ENCODE measurements around the gene PTGIR.

PTGIR gene

DNA sequence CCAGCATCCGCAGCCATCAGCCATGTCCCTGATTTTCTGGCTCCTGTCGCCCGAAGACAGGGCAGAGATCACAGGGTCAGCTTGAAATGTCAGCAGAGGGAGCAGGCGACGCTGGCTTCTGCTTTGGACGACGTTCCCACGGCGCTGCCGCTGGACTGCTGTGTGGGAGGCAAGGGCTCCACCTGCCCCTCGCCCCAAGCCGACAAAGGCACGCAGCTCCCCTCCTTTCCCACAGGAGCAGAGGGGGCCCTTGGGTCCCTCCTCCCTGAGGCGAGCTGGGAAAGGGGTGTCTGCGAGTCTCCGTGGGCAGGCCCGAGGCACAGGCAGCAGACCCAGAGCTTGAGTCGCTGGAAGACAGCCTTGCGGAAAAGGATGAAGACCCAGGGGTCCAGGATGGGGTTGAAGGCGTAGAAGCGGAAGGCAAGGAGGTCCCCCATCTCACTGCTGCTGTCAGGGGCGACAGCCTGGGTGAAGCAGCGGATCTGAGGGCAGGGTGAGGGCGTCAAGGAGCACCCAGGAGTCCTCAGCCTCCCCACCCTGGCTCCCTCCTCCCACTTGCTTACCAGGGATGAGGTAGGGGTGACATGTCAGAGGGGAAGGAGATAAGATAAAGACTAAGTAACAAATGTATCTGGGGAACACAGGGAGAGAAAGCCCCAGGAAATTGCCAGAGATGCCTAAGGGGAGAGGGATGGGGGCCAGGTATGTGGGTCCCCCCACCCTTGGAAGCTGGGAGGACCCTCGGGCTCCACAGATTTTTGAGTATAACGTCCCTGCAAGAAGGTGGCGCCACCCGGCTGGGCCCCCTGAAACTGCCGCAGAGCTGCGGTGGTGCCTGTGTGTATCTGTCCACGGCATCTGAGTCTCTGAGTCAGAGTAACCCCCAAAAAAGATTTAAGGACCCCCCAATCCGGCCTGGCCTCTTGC is 3.4 kb downstream of the PTGIR start:
- Histone ChIP-seq H3K36me3 (replicated peaks) (no peaks in the 10 kb centered on the region), H3K27ac (no peak overlapping the region), H3K4me3 (ENCODE audit: low read depth, low read length) (no peak overlapping the region), H3K27me3 (replicated peaks) (no peaks in the 10 kb centered on the region)
- TF ChIP-seq, protein P1, sequence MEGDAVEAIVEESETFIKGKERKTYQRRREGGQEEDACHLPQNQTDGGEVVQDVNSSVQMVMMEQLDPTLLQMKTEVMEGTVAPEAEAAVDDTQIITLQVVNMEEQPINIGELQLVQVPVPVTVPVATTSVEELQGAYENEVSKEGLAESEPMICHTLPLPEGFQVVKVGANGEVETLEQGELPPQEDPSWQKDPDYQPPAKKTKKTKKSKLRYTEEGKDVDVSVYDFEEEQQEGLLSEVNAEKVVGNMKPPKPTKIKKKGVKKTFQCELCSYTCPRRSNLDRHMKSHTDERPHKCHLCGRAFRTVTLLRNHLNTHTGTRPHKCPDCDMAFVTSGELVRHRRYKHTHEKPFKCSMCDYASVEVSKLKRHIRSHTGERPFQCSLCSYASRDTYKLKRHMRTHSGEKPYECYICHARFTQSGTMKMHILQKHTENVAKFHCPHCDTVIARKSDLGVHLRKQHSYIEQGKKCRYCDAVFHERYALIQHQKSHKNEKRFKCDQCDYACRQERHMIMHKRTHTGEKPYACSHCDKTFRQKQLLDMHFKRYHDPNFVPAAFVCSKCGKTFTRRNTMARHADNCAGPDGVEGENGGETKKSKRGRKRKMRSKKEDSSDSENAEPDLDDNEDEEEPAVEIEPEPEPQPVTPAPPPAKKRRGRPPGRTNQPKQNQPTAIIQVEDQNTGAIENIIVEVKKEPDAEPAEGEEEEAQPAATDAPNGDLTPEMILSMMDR (IDR thresholded peaks at IDR 0.05; ENCODE audit: low read depth, low read length, missing control alignments) = peak; percentile 33
- no peak for DNase-seq
- in situ Hi-C loops (cut with HindIII; ENCODE audit: low pct_ligation_motif_present, low sequenced_read_pairs) = no loop called here

DNA sequence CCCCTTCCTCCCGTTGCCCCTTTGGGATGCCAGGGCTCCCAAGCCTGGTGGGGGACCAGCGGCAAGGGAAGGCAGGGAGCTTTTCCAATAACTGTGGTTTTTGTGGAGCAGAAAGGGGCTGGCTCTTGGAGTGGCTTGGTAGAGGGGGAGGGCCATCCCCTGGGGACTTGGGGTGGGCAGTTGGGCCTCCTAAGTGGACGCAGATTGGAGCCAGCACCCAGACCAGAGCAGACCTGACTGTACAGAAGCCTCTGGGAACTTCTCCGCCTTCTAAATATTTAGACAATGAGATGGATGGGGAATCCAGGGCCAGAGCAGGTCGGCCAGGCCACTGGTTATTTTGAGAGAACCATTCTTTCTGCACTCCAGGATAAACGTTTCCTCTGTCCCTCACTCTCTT is 4.2 kb downstream of the PTGIR start:
- Histone ChIP-seq H3K4me3 (ENCODE audit: low read depth, low read length) (no peak overlapping the region), H3K36me3 (replicated peaks) (no peaks in the 10 kb centered on the region), H3K27me3 (replicated peaks) (no peaks in the 10 kb centered on the region), H3K27ac (no peak overlapping the region)
- DNase-seq = peak; percentile 28
- TF ChIP-seq, protein P1 (IDR thresholded peaks at IDR 0.05; ENCODE audit: low read depth, low read length, missing control alignments) = no peak
- in situ Hi-C loops (cut with HindIII; ENCODE audit: low pct_ligation_motif_present, low sequenced_read_pairs) = no loop called here

DNA sequence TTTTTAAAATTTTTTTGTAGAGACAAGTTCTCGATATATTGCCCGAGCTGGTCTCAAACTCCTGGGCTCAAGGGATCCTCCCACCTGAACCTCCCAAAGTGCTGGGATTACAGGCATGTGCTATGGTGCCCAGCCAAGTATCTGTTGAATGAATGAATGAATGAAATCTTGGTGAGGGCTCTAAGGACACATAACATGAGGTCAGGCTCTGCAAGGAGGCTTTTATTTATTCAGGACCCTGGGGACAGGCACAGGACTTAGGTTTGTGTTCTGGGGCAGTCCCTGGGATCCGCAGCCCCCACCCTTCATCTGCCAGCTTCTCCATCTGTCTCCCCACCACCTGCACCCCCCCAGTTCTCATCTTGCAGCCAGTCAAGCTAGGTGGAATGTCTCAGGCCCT is 4.6 kb downstream of the PTGIR start:
- H3K4me3 ChIP-seq (ENCODE audit: low read depth, low read length) = no peak overlapping the region
- TF ChIP-seq, protein P1 (IDR thresholded peaks at IDR 0.05; ENCODE audit: low read depth, low read length, missing control alignments) = no peak
- H3K27me3 ChIP-seq (replicated peaks) = no peaks in the 10 kb centered on the region
- H3K27ac ChIP-seq = no peak overlapping the region
- DNase-seq = no peak
- in situ Hi-C loops (cut with HindIII; ENCODE audit: low pct_ligation_motif_present, low sequenced_read_pairs) = no loop called here
- H3K36me3 ChIP-seq (replicated peaks) = no peaks in the 10 kb centered on the region

DNA sequence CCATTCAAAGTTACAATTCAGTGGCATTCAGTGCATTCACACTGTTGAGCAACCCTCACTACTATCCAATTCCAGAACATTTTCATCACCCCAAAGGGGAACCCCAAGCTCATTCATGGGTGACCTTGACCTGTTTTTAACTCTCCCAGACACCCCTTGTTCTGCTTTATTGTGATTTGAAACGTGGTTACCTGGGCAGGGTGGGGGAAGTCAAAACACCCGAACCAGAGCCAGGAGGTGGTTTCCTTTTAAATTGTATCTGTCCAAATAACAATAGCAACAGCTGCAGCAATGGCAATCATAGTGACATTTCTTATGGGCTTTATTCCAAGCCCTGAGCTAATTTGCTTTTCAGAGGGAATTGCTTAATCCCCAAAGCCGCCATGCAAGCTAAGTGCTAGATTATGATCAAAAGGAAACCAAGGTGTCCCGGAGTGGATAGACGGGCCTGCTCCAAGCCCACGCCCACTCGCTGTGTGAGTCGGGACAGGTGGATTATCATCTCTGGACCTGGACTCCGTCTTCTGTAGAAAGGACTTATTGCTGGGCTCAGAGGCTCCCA is 6.1 kb downstream of the PTGIR start:
- no peak overlapping the region for H3K4me3 ChIP-seq (ENCODE audit: low read depth, low read length)
- no peaks in the 10 kb centered on the region for H3K36me3 ChIP-seq (replicated peaks)
- in situ Hi-C loops (cut with HindIII; ENCODE audit: low pct_ligation_motif_present, low sequenced_read_pairs) = no loop called here
- no peak overlapping the region for H3K27ac ChIP-seq
- no peak for DNase-seq
- H3K27me3 ChIP-seq (replicated peaks) = no peaks in the 10 kb centered on the region
- TF ChIP-seq, protein P1 (IDR thresholded peaks at IDR 0.05; ENCODE audit: low read depth, low read length, missing control alignments) = no peak

DNA sequence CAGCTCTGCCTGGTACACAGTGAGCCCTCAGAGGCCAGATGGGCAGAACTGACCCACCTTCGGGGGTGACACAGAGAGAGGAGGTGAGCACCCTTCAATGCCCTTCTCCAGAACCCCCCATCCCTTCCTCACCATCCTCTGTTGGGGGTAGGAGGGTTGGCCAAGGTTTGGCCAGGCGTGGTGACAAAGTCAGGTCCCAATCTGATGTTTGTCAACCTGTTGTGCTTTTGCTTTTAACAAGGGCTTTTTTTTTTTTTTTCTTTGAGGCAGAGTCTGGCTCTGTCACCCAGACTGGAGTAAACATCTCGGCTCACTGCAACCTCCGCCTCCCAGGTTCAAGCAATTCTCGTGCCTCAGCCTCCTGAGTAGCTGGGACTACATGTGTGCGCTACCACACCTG is 7.3 kb downstream of the PTGIR start:
- H3K36me3 ChIP-seq (replicated peaks) = no peaks in the 10 kb centered on the region
- no peak overlapping the region for H3K4me3 ChIP-seq (ENCODE audit: low read depth, low read length)
- TF ChIP-seq, protein P1 (IDR thresholded peaks at IDR 0.05; ENCODE audit: low read depth, low read length, missing control alignments) = no peak
- no peak for DNase-seq
- no peak overlapping the region for H3K27ac ChIP-seq
- no peaks in the 10 kb centered on the region for H3K27me3 ChIP-seq (replicated peaks)
- in situ Hi-C loops (cut with HindIII; ENCODE audit: low pct_ligation_motif_present, low sequenced_read_pairs) = no loop called here
